Measurements from ENCODE around the gene MADD.

DNA sequence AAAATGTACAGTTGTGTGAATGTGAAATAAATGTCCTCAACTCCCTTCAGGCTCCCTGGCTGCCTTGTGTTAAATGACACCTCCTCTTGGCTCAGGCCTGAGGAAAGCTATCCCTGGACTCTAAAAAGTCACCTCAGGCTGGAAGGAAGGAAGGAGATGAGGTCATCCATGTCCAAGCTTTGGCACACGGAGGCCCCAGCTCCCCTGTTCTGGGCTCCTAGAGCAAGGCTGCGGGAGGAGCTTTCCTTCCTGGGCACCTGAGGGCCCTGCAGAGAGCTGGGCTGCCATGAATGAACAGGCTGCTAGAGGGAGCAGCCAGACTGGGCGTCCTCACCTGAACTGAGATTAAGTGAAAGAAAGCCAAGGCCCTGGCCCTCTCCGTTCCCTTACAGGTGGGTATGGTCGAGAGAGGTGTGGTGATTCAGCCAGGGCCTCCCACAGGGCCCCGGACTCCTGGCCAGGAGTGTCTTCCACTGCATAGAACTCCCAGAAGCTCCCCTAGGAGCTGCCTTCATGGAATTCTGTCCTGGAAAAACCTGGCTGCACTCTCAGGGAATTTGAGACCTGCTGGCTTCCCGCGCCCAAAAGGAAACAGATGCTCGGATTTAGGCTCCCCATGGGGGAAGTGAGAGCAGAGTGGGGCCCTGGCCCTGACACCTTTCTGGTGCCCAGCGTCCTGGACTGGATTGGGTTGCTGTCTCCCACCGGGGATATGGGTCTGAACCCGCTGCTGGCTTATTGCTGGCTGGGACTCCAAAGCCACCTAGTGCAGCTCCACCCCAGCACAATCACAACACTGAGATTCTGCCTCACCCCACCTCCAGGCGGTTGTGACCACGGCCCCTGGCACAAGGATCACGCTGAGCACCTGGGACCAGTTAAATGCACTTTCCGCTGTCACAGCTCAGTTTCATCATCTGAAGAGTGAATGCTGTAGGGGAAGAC is 60.3 kb downstream of the MADD start:
- TF ChIP-seq TAF1 (IDR thresholded peaks at IDR 0.05; ENCODE audit: borderline replicate concordance, insufficient read depth, low read length): no peak
- TF ChIP-seq POLR2AphosphoS5 (IDR thresholded peaks at IDR 0.05; ENCODE audit: low read depth, low read length): 0 out of 2 replicates have a peak, but pooled peaks have one; percentile 16
